ENCODE results near the gene PPT2. TPM values are rescaled to one million over a fixed set of nuclear protein-coding genes. Genes with fewer than 3 reads are reported as not detected.
A peak's percentile ranks its signal among the peaks of the same experiment; 100 is the strongest.

Gene PPT2
- total RNA-seq, 4 donors from 2014 or later: 42.8 to 183 (median 72.2) TPM

DNA sequence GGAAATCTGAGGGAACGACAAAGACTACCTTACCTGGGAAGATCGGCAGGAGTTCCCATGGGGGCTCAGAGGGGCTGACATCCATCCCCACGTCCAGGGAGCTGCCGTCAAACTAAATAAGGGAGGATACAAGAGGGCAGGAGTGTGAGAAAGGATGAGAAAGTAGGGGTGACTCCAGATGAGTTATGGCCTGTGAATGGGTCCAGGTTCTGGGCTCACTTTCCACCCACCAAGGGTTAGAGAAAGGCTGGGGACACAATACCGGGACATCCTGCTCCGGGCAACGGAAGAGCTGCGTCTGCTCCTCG, 26.6 kb upstream of the PPT2 start:
- TF ChIP-seq EP300 (IDR thresholded peaks at IDR 0.05) (no peak), POLR2A (IDR thresholded peaks at IDR 0.05) (no peak)
- no peaks in the 10 kb centered on the region for H3K27me3 ChIP-seq
- H3K9me3 ChIP-seq: no peaks in the 10 kb centered on the region
- H3K27ac ChIP-seq: peak overlapping the region; percentile 93
- WGBS: 5% methylated on average over 9 of the region's 9 CpGs
- H3K4me1 ChIP-seq: peaks cover 41% of the 10 kb centered on the region
- no peak for DNase-seq (ENCODE audit: low spot score in 2 of 2)
- peaks cover 37% of the 10 kb centered on the region for H3K36me3 ChIP-seq
- H3K4me3 ChIP-seq: peak overlapping the region; percentile 97

DNA sequence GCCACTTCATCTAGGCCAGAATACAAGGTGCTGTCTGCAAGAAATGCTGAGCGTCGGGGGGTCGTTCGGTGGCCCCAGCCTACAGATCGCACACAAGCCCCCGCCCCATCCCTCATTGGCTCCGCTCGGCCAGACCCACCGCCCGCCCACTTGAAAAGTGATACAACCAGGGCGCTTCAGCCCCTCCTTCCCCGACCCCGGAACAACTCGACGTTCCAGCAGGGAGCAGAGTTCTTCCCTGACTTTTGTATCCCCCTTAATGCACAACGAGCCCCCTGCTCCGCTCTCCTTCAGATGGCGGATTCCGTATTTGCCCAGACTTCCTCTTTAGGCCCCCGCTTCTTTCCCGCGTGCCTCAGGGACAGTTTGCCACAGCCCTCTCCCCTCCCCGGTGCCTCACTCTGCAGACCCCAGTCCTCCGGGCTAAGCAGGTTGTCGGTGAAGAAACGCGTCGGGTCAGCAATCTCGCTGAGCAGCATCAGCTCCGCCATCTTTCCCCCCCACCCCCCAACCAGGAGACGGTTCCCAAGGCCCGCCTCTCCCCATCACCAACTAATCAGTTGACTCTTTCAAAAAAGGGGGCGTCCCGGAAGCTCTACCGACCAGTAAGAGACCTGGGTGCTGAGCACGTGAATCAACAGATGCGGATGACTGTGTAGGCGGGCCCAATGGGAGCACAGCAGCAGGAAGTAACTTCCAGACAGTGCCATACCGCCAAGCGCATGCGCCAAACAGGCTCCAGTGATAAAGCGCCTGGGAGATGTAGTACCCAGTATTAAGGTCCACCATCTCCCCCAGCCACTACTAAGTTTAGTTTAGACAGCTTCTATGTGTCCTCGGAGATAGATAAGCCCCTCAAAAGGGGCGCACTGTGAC, 26.0 kb upstream of the PPT2 start, which contains the start of gene ATF6B:
TSS of gene ATF6B (minus strand) at position 530 of the 876 bp plus-strand sequence. CDS start at position 491, 39 bp downstream.
- H3K4me3 ChIP-seq: peak within 1 kb of the TSS; percentile 97
- DNase-seq (ENCODE audit: low spot score in 2 of 2): peak; percentile 99 to 100
- TF ChIP-seq EP300 (IDR thresholded peaks at IDR 0.05) (no peak), POLR2A (IDR thresholded peaks at IDR 0.05) (peak in 1 of 2 donors; percentile 55), POLR2AphosphoS5 (IDR thresholded peaks at IDR 0.05) (peak in 1 of 3 donors; percentile 18)
- peaks cover 41% of the 10 kb centered on the region for H3K4me1 ChIP-seq
- H3K9me3 ChIP-seq: no peaks in the 10 kb centered on the region
- H3K36me3 ChIP-seq: peaks cover 37% of the 10 kb centered on the region
- H3K27me3 ChIP-seq: no peaks in the 10 kb centered on the region
- under 1% methylated on average over 44 of the region's 44 CpGs for WGBS
- peak within 1 kb of the TSS; percentile 93 for H3K27ac ChIP-seq

DNA sequence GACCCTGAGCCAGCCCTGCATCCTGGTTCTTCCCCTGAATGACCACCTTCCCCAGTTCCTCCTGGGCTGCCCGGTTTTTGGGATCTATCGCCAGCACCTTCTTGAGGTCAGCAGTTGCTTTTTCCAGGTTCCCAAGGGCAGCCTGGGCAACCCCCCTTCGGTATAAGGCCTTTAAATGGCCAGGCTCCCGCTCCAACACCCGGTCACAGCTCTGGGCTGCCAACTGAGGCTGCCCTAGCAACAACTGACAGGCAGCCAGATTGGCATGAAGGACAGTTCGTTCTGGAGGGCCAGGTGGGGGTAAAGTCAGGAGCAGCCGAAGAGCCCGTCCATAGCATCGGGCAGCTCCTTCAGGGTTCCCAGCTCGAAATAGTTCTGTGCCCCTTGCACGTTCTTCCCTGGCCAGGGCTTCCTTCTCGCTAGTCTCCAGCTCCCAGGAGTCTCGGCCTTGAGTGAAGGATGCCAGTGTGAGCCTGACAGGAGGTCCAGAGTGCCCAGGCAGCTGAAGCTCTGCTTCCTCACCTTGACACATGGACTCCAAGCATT, 25.1 kb upstream of the PPT2 start:
- WGBS: 93% methylated on average over 13 of the region's 13 CpGs
- Histone ChIP-seq H3K4me3 (peak overlapping the region; percentile 97), H3K36me3 (peaks cover 30% of the 10 kb centered on the region), H3K27me3 (no peaks in the 10 kb centered on the region), H3K4me1 (peaks cover 41% of the 10 kb centered on the region), H3K27ac (peak overlapping the region; percentile 93), H3K9me3 (no peaks in the 10 kb centered on the region)
- no peak for DNase-seq (ENCODE audit: low spot score in 2 of 2)
- TF ChIP-seq POLR2A (IDR thresholded peaks at IDR 0.05): no peak
- TF ChIP-seq, protein P1, sequence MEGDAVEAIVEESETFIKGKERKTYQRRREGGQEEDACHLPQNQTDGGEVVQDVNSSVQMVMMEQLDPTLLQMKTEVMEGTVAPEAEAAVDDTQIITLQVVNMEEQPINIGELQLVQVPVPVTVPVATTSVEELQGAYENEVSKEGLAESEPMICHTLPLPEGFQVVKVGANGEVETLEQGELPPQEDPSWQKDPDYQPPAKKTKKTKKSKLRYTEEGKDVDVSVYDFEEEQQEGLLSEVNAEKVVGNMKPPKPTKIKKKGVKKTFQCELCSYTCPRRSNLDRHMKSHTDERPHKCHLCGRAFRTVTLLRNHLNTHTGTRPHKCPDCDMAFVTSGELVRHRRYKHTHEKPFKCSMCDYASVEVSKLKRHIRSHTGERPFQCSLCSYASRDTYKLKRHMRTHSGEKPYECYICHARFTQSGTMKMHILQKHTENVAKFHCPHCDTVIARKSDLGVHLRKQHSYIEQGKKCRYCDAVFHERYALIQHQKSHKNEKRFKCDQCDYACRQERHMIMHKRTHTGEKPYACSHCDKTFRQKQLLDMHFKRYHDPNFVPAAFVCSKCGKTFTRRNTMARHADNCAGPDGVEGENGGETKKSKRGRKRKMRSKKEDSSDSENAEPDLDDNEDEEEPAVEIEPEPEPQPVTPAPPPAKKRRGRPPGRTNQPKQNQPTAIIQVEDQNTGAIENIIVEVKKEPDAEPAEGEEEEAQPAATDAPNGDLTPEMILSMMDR (IDR thresholded peaks at IDR 0.05): no peak
- no peak for TF ChIP-seq EP300 (IDR thresholded peaks at IDR 0.05)
- TF ChIP-seq POLR2AphosphoS5 (IDR thresholded peaks at IDR 0.05): no peak

DNA sequence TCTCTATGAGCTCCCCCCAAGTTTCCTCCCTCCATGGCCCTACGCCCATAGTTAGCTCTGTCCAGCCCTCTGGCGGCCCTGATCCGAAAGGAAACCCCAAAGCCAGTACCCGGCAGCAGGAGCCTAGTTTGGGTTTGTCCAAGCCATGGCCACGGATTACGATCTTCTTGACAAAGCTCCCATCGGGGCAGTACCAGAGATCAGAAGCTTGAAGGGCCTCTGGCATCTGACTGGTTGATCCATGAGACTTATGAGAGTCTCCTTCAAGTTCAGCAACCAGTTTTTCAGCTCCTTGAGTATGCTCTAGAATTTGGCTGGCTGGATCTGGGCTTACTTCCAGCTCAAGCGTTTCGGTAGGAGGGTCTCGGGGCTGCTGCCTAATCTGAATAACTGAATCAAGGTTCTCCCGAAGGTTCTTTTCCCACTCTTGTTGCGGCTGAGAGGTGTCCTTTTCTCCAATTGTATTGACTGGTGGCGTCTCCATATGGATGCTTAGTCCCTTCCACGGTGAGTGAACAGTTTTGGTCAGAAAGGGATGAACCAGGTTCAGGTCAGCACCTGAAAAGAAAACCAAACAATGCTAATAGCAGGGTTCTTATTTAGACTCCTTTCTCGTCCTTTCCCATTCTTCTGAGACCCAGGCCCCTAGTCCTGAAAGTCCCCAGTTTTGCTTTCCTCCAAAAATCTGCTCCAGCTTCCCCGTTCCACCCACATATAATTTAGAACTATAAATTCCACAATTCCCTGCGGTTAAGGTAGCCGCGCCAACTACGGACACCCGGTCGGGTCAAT, 24.4 kb upstream of the PPT2 start:
- TF ChIP-seq, protein P1 (IDR thresholded peaks at IDR 0.05): no peak
- TF ChIP-seq POLR2A (IDR thresholded peaks at IDR 0.05): no peak
- no peak for TF ChIP-seq EP300 (IDR thresholded peaks at IDR 0.05)
- TF ChIP-seq POLR2AphosphoS5 (IDR thresholded peaks at IDR 0.05): peak in 1 of 3 donors; percentile 81
- no peak for DNase-seq (ENCODE audit: low spot score in 2 of 2)
- peaks cover 23% of the 10 kb centered on the region for H3K36me3 ChIP-seq
- peaks cover 41% of the 10 kb centered on the region for H3K4me1 ChIP-seq
- peak overlapping the region; percentile 93 for H3K27ac ChIP-seq
- H3K4me3 ChIP-seq: peak overlapping the region; percentile 97
- no peaks in the 10 kb centered on the region for H3K9me3 ChIP-seq
- no peaks in the 10 kb centered on the region for H3K27me3 ChIP-seq
- 28% methylated on average over 21 of the region's 22 CpGs for WGBS

DNA sequence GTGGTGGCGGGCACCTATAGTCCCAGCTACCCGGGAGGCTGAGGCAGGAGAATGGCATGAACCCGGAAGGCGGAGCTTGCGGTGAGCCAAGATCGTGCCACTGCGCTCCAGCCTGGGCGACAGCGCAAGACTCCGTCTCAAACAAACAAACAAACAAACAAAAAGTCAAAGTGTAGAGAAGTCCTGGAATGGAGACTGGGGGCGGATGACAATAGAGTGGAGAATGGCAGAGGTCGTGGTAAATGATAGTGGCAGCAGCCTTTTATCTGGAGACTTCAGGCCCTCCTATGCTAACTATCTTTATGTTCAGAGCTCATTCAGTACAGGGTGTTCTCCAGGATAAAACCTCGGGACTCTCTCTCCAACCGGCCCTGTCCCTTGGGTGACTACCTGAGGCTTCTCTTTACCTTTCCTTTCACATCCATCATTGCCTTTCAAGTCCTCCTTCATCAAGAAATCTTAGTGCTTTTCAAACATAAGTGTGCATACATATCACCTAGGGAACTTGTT, 22.4 kb upstream of the PPT2 start:
- 89% methylated on average over 14 of the region's 14 CpGs for WGBS
- peak overlapping the region; percentile 32 for H3K27ac ChIP-seq

DNA sequence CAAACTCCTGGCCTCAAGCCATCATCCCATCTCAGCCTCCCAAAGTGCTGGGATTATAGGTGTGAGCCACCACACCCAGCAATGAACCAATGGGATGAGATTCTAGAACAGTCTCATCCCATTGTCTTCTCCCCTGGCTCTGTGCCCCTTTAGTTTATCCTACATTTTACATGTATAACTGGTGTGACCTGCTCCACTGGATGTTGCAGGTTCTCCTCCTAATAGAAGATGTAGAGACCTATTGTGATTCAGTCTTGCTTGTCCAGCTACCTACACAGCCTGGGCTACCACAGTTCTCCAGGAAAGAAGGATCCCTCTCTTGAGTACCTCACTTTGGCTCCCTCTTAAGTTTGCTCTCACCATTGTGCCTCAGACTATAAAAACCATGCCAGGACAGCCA, 21.8 kb upstream of the PPT2 start:
- Histone ChIP-seq H3K36me3 (no peaks in the 10 kb centered on the region), H3K9me3 (no peaks in the 10 kb centered on the region), H3K27me3 (no peaks in the 10 kb centered on the region), H3K4me3 (no peak overlapping the region), H3K4me1 (peaks cover 27% of the 10 kb centered on the region), H3K27ac (peak overlapping the region; percentile 69)
- no peak for TF ChIP-seq POLR2AphosphoS5 (IDR thresholded peaks at IDR 0.05)
- TF ChIP-seq, protein P1 (IDR thresholded peaks at IDR 0.05): no peak
- TF ChIP-seq EP300 (IDR thresholded peaks at IDR 0.05): no peak
- TF ChIP-seq POLR2A (IDR thresholded peaks at IDR 0.05): no peak
- DNase-seq (ENCODE audit: low spot score in 2 of 2): peak in 1 of 2 donors; percentile 32

More for the DNA sequence above, 22.4 kb upstream of the PPT2 start:
- Histone ChIP-seq H3K36me3 (peaks cover 3% of the 10 kb centered on the region), H3K4me3 (no peak overlapping the region), H3K27me3 (no peaks in the 10 kb centered on the region), H3K9me3 (no peaks in the 10 kb centered on the region), H3K4me1 (peaks cover 33% of the 10 kb centered on the region)
- TF ChIP-seq POLR2AphosphoS5 (IDR thresholded peaks at IDR 0.05): no peak
- DNase-seq (ENCODE audit: low spot score in 2 of 2): no peak

Measured in suprapubic skin (tissue), 4 donors.